Hematopoietic multipotent progenitor cell treated with erythropoietin and hydrocortisone succinate and interleukin-3 and kit ligand, for 15 days (in vitro differentiated cells): Measurements from ENCODE around the gene VDAC2.

Source experiments
- DNase-seq: peaks from one replicate; pipeline ENCODE4 v3.0.0-alpha.2; 2015; ENCODE audit warnings: low spot score

Gene VDAC2

GRCh38 chr10:75230600-75231038 lies 20.0 kb downstream of the VDAC2 start:
- peak; percentile 91 for DNase-seq

DNA sequence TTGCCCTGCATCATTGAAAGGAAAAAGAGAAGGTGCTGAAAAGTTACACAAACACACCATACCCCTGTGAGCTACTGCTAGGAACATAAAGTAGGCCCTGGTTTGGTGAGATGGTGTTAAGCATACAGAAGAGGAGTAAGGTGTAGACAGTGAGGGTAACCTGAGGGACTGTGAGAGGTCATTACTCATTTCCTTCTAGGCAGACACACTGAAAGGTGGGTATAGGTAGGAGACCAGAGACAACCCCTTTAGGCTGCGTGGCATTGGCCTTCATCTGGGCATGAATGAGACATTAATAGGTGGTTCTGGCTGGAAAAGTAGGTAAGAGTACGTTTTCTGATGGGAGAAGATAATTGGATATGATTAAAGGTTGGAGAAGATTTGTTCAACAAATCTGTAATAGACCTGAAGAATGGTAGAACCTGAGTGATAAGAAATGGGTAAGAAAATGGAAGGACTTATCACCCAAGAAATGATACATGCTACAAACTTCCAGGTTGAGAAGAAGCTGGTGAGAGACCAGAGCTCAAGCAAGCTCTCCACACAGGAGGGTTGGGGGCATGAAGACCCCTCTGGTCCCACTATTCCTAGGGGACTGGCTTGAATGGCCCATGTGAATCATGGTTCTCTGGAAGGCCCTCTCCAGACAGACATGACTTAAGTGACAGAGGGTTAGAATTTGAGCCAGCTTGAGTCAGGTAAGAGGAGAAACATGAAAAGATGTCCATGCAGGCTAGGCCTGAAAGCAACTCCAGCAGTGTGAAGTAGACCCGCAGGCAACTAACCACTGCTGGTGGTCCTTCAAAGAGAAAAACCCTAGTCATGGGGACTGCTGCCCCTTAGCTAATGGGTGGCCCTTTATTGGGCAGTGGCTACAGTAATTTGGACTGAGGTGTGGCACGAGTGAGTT lies 21.3 kb downstream of the VDAC2 start:
- no peak for DNase-seq

- no peak for DNase-seq
Measured at GRCh38 chr10:75233444-75234016, 22.9 kb downstream of the VDAC2 start.

DNA sequence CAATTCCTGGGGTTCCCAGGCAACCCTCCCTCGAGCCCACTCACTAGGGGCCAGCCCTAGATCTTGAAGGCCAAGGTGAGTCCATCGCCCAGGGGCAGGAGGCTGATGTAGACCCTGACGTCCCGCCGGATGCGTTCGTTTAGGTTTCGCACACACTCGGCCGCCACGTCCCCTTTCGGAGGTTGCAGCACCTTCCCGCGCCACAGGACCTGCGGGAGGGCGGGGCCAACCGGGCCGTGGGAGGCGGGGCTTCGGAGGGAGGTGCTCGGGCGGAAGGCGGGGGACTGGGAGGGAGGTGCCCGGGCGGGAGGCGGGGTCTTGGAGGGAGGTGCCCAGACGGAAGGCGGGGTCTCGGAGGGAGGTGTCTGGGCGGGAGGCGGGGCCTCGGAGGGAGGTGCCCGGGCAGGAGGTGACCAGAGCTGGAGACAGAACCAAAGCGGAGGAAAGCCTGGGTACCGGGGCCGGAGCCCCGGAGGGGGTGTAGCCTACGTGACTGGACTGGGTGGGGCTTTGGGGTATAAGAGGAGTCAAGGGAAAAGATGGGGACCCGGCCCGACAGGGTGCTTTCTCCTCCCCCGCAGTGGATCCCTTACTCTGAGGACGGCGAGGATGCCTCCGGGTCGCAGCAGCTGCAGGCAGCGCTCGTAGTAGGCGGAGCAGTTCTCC lies 23.6 kb downstream of the VDAC2 start:
- peak; percentile 96 for DNase-seq

GRCh38 chr10:75234683-75235374 lies 24.2 kb downstream of the VDAC2 start:
- no peak for DNase-seq

DNA sequence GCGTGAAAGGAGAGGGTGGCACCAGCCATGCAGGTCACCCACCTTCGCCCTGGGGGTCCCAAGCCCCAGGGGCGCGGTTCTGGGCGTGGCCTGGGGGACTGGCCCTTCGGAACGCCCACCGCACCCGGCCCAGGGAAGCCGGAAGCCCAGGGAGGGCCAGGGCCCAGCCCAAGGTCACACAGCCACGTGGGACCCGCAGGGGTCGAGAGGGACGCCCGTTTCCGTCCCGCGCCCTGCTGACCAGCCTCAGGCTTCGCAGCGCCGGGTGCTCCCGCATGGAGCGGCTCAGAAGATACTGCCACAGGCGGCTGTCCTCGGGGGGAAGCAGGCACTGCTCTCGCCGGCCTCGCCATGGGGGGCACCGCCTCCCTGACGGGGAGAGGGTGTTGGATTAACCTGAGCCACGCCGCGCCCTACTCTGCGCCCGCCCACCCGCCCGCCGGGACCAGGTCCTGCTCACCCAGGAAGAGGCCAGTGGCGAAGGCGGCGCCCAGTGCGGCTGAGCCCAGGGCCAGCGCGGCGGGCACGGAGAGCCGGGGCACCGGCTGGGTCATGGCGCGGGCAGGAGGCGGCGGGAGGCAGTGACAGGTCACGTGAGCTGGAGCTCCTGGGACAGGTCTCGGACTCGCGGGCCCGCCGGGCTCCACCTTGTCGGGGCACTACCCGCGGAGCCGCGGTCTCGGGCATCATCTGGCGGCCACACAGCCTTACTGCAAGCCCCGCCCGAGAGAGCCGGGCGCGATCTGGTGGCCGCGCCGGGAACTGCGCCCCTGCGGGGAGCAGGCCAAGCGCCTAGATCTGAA lies 25.0 kb downstream of the VDAC2 start, which contains the start of gene COMTD1:
COMTD1 (minus strand) TSS at position 583 of the 803 bp plus-strand sequence; CDS start at position 554, 29 bp downstream.
- peak; percentile 91 for DNase-seq

- no peak for DNase-seq
Measured at GRCh38 chr10:75236178-75236825, 25.7 kb downstream of the VDAC2 start.

DNA sequence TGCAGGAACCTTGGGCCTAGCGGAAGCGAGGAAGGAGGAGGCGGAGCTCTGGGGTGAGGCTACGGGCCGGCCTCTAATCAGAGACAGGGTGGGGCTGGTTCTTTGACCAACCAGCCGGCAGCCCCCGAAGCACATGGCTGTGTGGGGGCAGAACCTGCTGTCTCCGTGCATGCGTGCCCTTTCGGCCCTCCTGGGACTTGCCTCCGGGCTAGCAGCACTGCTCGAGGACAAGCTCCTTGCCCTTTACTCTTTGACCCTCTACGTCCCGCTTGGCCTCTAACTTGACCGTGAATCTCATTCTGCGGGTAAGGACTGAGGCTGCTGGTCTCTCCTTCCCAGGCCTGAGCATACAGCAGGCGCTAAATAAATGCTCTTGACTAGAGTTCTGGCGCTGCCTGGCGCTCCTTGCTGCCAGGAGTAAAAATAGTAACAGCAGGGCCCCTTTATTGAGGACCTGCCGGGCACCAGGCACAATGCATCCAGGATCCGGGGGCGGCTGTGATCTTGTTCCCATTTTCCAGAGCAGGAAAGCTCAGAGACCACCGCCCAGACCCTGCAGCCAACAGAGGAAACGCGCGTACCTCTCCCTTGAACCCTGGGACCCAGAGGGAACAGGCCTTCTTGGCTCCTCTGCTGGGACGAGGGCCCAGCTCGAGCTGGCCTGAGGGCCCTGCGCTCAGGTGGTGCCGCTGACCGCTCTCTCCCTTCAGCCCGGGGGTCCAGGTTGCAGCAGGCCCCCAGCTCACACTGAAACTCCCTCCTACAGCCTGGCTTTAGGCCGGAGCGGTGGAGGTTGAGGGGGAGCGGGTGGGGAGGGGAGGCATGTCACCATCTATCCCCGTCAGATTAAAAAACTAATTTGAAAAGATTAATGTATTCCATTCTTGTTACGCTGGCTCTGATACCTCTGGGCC lies 27.8 kb downstream of the VDAC2 start:
- DNase-seq: no peak

DNA sequence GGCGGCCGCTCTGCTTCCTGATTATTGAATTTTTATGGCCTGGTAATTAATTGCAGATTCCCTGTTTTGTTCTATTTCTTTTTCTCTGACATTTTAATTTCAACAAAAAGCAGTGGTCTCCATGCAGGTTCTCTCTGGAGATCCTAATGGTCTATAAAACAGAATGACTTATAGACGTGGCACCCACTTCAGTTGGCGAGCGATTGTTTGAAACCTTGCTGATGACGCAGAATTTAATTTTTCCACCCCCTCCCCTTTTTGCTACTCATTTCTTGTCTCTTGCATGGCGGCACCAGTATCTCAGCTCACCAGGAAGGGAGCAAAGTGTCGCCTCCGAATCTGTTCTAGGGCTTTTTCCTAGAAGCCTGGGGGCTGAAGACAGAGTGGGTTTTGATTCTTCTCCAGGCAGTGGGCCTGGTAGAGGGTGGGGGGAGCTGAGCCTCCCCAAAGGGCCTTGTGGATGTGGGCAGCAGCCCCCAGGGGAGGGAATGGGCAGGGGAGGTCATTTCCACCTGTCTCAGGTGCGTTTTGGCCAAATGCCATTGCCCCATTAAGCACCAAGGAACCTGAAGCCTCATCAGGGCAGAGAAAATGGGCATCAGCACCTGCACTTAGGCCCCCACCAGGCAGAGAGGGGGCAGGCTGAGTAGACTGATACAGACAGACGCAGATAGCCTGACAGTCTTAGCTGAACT lies 28.6 kb downstream of the VDAC2 start:
- no peak for DNase-seq

- DNase-seq: no peak
Measured at GRCh38 chr10:75240329-75241076, 29.9 kb downstream of the VDAC2 start.

DNA sequence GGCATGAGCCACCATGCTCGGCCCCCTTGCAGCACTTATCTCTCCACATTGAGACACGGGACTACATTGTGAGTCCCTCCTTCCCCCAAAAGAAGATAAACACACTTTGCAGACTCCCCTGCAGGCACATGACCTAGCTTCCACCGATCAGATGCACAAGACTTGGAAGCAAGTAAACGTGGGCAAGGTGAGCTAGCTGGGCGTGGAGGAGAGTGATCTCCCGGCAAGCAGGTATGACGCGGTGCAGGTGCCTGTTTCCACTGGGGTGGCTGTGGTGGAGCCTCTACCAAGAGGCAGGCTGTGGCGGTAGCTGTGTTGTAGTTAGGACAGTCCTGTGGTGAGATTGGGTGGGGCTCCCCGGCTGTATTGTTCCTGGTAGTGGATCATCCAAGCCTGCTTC lies 32.8 kb downstream of the VDAC2 start:
- DNase-seq: no peak

- no peak for DNase-seq
Measured at GRCh38 chr10:75244487-75245353, 34.1 kb downstream of the VDAC2 start.

GRCh38 chr10:75245354-75246250 lies 35.0 kb downstream of the VDAC2 start:
- no peak for DNase-seq

DNA sequence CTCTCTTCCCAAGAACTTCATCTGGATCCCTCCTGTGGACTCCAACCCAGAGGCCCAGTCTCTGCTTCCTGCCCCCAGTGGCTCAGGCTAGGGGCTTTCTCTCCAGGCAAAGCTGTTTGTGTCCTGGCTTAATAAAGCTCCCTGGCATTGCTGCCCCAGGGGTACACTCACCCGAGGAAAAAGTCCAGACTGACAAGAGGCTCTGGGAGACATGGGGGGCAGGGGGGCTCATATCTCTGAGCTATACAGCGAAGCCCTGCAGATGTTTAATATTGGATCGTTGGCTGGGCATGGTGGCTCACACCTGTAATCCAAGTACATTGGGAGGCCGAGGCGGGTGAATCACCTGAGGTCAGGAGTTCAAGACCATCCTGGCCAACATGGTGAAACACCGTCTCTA lies 35.9 kb downstream of the VDAC2 start:
- DNase-seq: no peak

DNA sequence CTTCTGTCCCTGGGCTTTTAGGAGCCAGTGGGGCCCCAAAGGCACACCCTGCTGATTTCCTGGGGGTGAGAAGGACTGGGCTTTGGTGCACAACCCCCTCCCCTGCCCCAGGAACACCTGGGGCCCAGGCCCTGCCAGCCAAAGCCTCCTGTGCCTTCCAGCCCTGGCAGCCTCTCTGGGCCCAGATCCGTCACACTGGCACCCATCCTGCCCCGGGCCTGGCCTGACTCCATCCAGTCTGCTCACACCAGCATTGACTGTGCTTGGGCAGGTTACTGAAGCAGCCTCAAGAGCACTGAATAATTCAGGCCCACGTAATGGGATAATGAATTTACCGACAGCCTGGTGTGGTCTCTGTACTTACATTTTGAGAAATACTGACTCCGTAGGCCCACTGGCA lies 37.2 kb downstream of the VDAC2 start:
- DNase-seq: no peak

DNA sequence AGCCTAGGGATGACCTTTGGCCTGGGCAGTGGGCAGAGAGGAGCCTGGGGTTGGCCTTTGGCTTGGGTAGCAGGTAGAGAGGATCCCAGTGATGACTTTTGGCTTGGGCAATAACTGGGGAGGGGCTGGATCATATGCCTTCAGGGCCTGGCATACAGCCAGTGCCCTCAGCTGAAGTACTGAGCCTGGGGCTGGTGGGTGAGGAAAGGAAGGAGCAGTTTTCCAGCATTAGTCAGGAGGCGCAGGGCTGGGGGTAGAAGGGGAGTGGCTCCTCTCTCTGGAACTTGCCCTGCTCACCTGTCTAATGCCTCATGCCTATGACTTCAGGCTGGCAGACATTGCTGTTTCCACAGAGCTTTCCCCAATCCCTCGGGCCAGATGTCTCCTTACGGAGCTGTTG lies 40.3 kb downstream of the VDAC2 start:
- no peak for DNase-seq
